ENCODE results near the gene ARF3.

The ARF3 gene

GRCh38 chr12:48996794-48997718 lies 39.8 kb upstream of the ARF3 start:
- peak; percentile 81 for TF ChIP-seq CTCF (IDR thresholded peaks at IDR 0.05; ENCODE audit: low read depth, low read length, missing control alignments)
- no peak for DNase-seq (ENCODE audit: low read depth)
- peak overlapping the region; percentile 58 for H3K4me3 ChIP-seq (ENCODE audit: low read depth, low read length)

- no peak for DNase-seq (ENCODE audit: low read depth)
- H3K4me3 ChIP-seq (ENCODE audit: low read depth, low read length) = peak overlapping the region; percentile 7; the same call in 1 of the 2 replicates
- TF ChIP-seq CTCF (IDR thresholded peaks at IDR 0.05; ENCODE audit: low read depth, low read length, missing control alignments) = peak; percentile 84
Measured at GRCh38 chr12:48995086-48995879, 38.0 kb upstream of the ARF3 start.

GRCh38 chr12:48994224-48995085 lies 37.2 kb upstream of the ARF3 start:
- no peak for DNase-seq (ENCODE audit: low read depth)
- H3K4me3 ChIP-seq (ENCODE audit: low read depth, low read length) = no peak overlapping the region
- TF ChIP-seq CTCF (IDR thresholded peaks at IDR 0.05; ENCODE audit: low read depth, low read length, missing control alignments) = no peak

GRCh38 chr12:48993787-48994186 lies 36.5 kb upstream of the ARF3 start:
- DNase-seq (ENCODE audit: low read depth) = no peak
- H3K4me3 ChIP-seq (ENCODE audit: low read depth, low read length) = no peak overlapping the region
- TF ChIP-seq CTCF (IDR thresholded peaks at IDR 0.05; ENCODE audit: low read depth, low read length, missing control alignments) = no peak

GRCh38 chr12:48991247-48992050 lies 34.2 kb upstream of the ARF3 start:
- no peak overlapping the region for H3K4me3 ChIP-seq (ENCODE audit: low read depth, low read length)
- TF ChIP-seq CTCF (IDR thresholded peaks at IDR 0.05; ENCODE audit: low read depth, low read length, missing control alignments) = no peak
- no peak for DNase-seq (ENCODE audit: low read depth)

GRCh38 chr12:48990552-48990951 lies 33.3 kb upstream of the ARF3 start:
- DNase-seq (ENCODE audit: low read depth) = no peak
- no peak for TF ChIP-seq CTCF (IDR thresholded peaks at IDR 0.05; ENCODE audit: low read depth, low read length, missing control alignments)
- no peak overlapping the region for H3K4me3 ChIP-seq (ENCODE audit: low read depth, low read length)

All from GM12864 (cell line).